Neural crest cell (in vitro differentiated cells): ENCODE data around the gene EPC1. TPM values are rescaled to one million over a fixed set of nuclear protein-coding genes. Genes with fewer than 3 reads are reported as not detected.
"Not testable (repeated sequence)": the region's sequence is repeated elsewhere in the genome, so short reads cannot be mapped to it uniquely, and the experiment has no call there.

ENCODE experiments used
- DNase-seq: peaks from one replicate; pipeline ENCODE4 v3.0.0; 2021; ENCODE audit warnings: low read depth, mixed read lengths, low spot score
- H3K27ac Mint-ChIP-seq: one replicate; pipeline ENCODE4 v1.8.0; 2021; ENCODE audit warnings: mild to moderate bottlenecking, mixed read lengths; ENCODE audit not compliant: unreplicated experiment
- H3K27me3 Mint-ChIP-seq: 2 replicates; pipeline ENCODE4 v1.8.0; 2021; ENCODE audit warnings: low read depth, mild to moderate bottlenecking, mixed read lengths
- H3K36me3 Mint-ChIP-seq: 2 replicates; pipeline ENCODE4 v1.8.0; 2021; ENCODE audit warnings: low read depth, mild to moderate bottlenecking, mixed read lengths
- H3K4me1 Mint-ChIP-seq: 2 replicates; pipeline ENCODE4 v1.8.0; 2021; ENCODE audit warnings: mixed read lengths
- H3K4me3 Mint-ChIP-seq: one replicate; pipeline ENCODE4 v1.8.0; 2021; ENCODE audit warnings: mild to moderate bottlenecking, mixed read lengths
- H3K9me3 Mint-ChIP-seq: 2 replicates; pipeline ENCODE4 v1.8.0; 2021; ENCODE audit warnings: mixed read lengths
- CTCF ChIP-seq: fragments of 200-600 bp; sonication (generic); conservative IDR thresholded peaks from 2 replicates; pipeline ENCODE4 v1.5.0; 2021; ENCODE audit warnings: antibody characterized with exemption, mild to moderate bottlenecking
- total RNA-seq: library from RNA; stranded (reverse); gene quantifications from 2 replicates; pipeline ENCODE4 v1.2.1, GENCODE V29; 2021

The EPC1 gene
- total RNA-seq, 1 donor from 2014 or later, result 44.4 TPM

- Mint-ChIP-seq H3K36me3 (no peaks in the 10 kb centered on the region), H3K4me1 (no peaks in the 10 kb centered on the region), H3K27me3 (no peaks in the 10 kb centered on the region), H3K27ac (no peak overlapping the region), H3K4me3 (no peak overlapping the region), H3K9me3 (no peaks in the 10 kb centered on the region)
- TF ChIP-seq CTCF, result no peak
- no peak for DNase-seq
Measured at GRCh38 chr10:32240471-32240870, 106.5 kb downstream of the EPC1 start.

- Mint-ChIP-seq H3K27ac (no peak overlapping the region), H3K4me3 (no peak overlapping the region), H3K36me3 (no peaks in the 10 kb centered on the region), H3K27me3 (no peaks in the 10 kb centered on the region), H3K9me3 (no peaks in the 10 kb centered on the region), H3K4me1 (no peaks in the 10 kb centered on the region)
- DNase-seq, result no peak
- no peak for TF ChIP-seq CTCF
Measured at GRCh38 chr10:32239769-32240168, 107.2 kb downstream of the EPC1 start.

- no peak for TF ChIP-seq CTCF
- H3K4me1 Mint-ChIP-seq, result no peaks in the 10 kb centered on the region
- H3K36me3 Mint-ChIP-seq, result no peaks in the 10 kb centered on the region
- H3K27me3 Mint-ChIP-seq, result no peaks in the 10 kb centered on the region
- H3K4me3 Mint-ChIP-seq, result no peak overlapping the region
- no peak overlapping the region for H3K27ac Mint-ChIP-seq
- H3K9me3 Mint-ChIP-seq, result no peaks in the 10 kb centered on the region
- DNase-seq, result no peak
Measured at GRCh38 chr10:32237644-32238345, 109.2 kb downstream of the EPC1 start.

DNA sequence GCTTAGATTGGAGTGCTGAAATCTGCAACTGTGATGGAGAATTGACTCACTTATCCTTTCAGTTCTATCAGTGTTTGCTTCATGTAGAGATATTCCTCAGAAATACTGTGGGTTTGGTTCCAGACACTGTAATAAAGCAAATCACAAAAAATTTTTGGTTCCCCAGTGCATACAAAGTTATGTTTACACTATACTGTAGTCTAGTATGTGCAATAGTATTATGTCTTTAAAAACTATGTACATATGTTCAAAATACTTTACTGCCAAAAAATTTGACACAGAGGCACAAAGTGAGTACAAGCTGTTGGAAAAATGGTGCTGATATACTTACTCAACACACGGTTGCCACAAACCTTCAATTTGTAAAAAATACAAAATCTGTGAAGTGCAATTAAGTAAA, 112.5 kb downstream of the EPC1 start:
- Mint-ChIP-seq H3K36me3 (no peaks in the 10 kb centered on the region), H3K27me3 (no peaks in the 10 kb centered on the region), H3K4me1 (no peaks in the 10 kb centered on the region), H3K4me3 (no peak overlapping the region), H3K27ac (no peak overlapping the region), H3K9me3 (no peaks in the 10 kb centered on the region)
- DNase-seq, result no peak
- TF ChIP-seq CTCF, result no peak

DNA sequence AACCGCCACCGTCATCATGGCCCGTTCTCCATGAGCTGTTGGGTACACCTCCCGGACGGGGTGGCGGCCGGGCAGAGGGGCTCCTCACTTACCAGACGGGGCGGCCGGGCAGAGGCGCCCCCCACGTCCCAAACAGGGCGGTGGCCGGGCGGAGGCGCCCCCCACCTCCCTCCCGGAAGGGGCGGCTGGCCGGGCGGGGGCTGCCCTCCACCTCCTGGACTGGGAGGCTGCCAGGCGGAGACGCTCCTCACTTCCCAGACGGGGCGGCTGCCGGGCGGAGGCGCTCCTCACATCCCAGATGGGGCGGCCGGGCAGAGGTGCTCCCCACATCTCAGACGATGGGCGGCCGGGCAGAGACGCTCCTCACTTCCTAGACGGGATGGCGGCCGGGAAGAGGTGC, 113.6 kb downstream of the EPC1 start:
- H3K4me1 Mint-ChIP-seq, H3K27ac Mint-ChIP-seq, H3K27me3 Mint-ChIP-seq, H3K36me3 Mint-ChIP-seq, H3K4me3 Mint-ChIP-seq, H3K9me3 Mint-ChIP-seq, DNase-seq: not testable (repeated sequence)

GRCh38 chr10:32232378-32232777, 114.6 kb downstream of the EPC1 start:
- no peak for DNase-seq
- TF ChIP-seq CTCF, result no peak
- no peak overlapping the region for H3K27ac Mint-ChIP-seq
- H3K27me3 Mint-ChIP-seq, result no peaks in the 10 kb centered on the region
- no peaks in the 10 kb centered on the region for H3K9me3 Mint-ChIP-seq
- H3K4me3 Mint-ChIP-seq, result no peak overlapping the region
- H3K36me3 Mint-ChIP-seq, result no peaks in the 10 kb centered on the region
- no peaks in the 10 kb centered on the region for H3K4me1 Mint-ChIP-seq

DNA sequence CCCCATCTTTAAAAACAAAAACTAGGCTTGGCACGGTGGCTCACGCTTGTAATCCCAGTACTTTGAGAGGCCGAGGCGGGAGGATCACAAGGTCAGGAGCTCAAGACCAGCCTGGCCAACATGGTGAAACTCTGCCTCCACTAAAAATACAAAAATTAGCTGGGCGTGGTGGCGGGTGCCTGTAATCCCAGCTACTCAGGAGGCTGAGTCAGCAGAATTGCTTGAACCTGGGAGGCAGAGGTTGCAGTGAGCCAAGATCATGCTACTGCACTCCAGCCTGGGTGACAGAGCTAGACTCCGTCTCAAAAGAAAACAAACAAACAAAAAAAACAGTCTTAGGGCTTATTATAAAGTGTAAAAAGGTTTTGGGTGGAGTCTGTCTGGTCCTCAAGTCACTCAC, 117.2 kb downstream of the EPC1 start:
- H3K4me1 Mint-ChIP-seq, H3K4me3 Mint-ChIP-seq, H3K9me3 Mint-ChIP-seq, H3K36me3 Mint-ChIP-seq, H3K27me3 Mint-ChIP-seq, H3K27ac Mint-ChIP-seq, DNase-seq: not testable (repeated sequence)
